ENCODE results near the gene FHOD3. TPM values are rescaled to one million over a fixed set of nuclear protein-coding genes. Genes with fewer than 3 reads are reported as not detected.

The FHOD3 gene
- 100 to 1,000 TPM in 1 of 2 donors, 10 to 100 TPM in 1; 66.0 to 114 TPM for total RNA-seq

DNA sequence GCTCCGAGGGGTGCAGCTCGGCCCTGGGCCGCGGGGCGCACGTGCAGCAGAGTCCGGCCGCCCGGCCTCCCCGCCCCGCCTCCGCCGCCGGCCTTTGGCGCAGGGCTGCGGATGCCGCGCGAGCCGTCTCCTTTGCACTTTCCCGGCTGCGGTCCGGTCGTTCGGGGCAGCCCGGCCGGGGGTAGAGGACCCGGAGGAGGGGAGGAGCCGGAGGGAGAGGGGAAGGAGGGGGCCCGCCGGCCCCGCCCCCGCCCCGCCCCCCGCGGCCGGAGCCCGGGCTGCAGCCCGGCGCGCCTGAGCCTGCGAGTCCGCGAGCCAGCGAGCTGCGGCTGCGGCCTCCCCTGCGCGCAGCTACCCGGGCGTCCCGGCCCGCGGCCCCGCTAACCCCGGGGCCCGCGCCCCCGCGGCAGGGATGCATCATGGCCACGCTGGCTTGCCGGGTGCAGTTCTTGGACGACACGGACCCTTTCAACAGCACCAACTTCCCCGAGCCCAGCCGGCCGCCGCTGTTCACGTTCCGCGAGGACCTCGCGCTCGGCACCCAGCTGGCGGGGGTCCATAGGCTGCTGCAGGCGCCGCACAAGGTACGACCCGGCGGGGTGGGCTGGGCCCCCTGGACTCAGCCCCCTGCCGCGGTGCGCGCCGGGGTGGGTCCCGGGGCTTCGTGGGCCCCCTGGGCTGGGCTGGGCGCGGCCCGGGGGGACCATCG lies at the start of gene FHOD3:
FHOD3 (plus strand) TSS at position 297 of the 709 bp plus-strand sequence; CDS start at position 420, 123 bp downstream.
- DNase-seq (ENCODE audit: low spot score) = no peak
- Histone ChIP-seq H3K9me3 (no peaks in the 10 kb centered on the region), H3K36me3 (no peaks in the 10 kb centered on the region), H3K4me3 (peak within 1 kb of the TSS; percentile 54 to 78), H3K27me3 (peaks cover 0 to 3% of the 10 kb centered on the region in 2 donors), H3K4me1 (peaks cover 0 to 38% of the 10 kb centered on the region in 2 donors), H3K27ac (peak within 1 kb of the TSS; percentile 83 to 87)
- TF ChIP-seq, protein P1, sequence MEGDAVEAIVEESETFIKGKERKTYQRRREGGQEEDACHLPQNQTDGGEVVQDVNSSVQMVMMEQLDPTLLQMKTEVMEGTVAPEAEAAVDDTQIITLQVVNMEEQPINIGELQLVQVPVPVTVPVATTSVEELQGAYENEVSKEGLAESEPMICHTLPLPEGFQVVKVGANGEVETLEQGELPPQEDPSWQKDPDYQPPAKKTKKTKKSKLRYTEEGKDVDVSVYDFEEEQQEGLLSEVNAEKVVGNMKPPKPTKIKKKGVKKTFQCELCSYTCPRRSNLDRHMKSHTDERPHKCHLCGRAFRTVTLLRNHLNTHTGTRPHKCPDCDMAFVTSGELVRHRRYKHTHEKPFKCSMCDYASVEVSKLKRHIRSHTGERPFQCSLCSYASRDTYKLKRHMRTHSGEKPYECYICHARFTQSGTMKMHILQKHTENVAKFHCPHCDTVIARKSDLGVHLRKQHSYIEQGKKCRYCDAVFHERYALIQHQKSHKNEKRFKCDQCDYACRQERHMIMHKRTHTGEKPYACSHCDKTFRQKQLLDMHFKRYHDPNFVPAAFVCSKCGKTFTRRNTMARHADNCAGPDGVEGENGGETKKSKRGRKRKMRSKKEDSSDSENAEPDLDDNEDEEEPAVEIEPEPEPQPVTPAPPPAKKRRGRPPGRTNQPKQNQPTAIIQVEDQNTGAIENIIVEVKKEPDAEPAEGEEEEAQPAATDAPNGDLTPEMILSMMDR (IDR thresholded peaks at IDR 0.05) = no peak

DNA sequence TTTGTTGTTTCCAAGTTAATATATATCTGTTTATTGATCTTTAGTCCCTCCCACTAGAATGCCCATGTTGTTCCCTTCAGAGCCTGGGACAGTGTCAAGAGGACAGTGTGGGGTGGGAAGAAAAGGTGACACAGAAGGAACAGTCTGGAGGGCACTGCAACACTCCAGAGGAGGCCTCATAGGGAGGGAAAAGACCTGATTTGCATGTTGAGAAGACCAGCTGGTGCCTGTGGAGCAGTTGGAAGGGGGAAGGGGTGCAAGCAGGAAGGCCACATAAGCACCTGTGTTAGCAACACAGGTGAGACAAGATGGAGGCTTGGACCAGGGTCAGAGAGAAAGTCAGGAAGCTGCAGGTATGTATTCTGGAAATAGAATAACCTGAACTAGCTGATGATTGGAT lies 48.1 kb upstream of the FHOD3 start:
- Histone ChIP-seq H3K27ac (no peak overlapping the region), H3K4me1 (no peaks in the 10 kb centered on the region), H3K4me3 (no peak overlapping the region), H3K36me3 (no peaks in the 10 kb centered on the region), H3K27me3 (no peaks in the 10 kb centered on the region), H3K9me3 (peaks cover 0 to 25% of the 10 kb centered on the region in 2 donors)
- no peak for DNase-seq (ENCODE audit: low spot score)
- TF ChIP-seq, protein P1 (IDR thresholded peaks at IDR 0.05) = no peak

GRCh38 chr18:36250827-36251226 lies 46.7 kb upstream of the FHOD3 start:
- Histone ChIP-seq H3K9me3 (peaks cover 0 to 14% of the 10 kb centered on the region in 2 donors), H3K4me3 (no peak overlapping the region), H3K27me3 (no peaks in the 10 kb centered on the region), H3K4me1 (no peaks in the 10 kb centered on the region), H3K36me3 (no peaks in the 10 kb centered on the region), H3K27ac (no peak overlapping the region)
- no peak for DNase-seq (ENCODE audit: low spot score)
- TF ChIP-seq, protein P1 (IDR thresholded peaks at IDR 0.05) = no peak

DNA sequence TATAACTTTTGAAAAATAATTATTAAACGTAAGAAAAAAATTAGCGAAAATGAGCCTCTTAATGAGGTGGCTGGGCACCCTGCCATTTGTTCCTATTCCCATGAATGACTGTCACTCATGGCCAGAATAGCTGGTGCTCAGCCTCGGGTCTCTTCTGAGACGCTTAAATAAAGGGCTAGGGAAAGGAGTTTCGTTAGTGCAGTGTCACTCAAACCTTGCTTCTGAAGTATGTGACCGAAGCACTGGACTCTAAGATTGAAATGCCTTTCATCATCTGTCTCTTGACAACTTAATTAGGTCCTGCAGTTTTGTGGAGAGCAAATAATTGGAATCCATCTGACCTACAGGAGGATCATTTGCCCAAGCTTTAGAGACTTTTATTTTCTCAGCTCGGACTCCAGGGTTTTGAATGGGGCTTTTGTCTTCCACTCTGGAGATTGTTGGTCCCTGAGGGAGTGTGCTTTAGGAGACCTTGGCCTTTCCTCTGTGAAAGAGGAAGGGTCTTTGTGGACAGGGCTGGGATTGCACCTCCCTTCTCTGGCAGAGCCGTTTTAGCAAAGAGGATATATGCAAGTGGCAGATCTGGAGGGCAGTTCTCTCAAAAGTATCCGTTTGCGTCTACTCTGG lies 42.3 kb upstream of the FHOD3 start:
- DNase-seq (ENCODE audit: low spot score) = no peak
- Histone ChIP-seq H3K4me3 (no peak overlapping the region), H3K27me3 (no peaks in the 10 kb centered on the region), H3K9me3 (no peaks in the 10 kb centered on the region), H3K36me3 (no peaks in the 10 kb centered on the region), H3K4me1 (no peaks in the 10 kb centered on the region), H3K27ac (no peak overlapping the region)
- TF ChIP-seq, protein P1 (IDR thresholded peaks at IDR 0.05) = no peak

DNA sequence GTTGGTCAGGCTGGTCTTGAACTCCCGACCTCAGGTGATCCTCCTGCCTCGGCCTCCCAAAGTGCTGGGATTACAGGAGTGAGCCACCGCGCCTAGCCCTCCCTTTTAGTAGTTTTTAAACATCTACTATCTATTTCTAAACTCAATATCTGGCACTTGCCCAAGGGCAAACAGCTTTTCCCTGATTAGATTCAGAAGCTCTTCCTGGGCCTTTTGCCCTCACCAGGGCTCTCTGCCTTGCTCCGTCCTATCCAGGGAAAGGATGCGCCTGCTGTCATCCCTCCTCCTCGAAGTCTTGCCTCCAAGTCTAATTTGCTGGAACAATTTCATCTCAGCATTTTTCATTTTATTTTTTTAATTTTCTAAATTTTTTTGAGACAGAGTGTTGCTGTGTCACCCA lies 41.4 kb upstream of the FHOD3 start:
- no peaks in the 10 kb centered on the region for H3K4me1 ChIP-seq
- DNase-seq (ENCODE audit: low spot score) = no peak
- no peaks in the 10 kb centered on the region for H3K27me3 ChIP-seq
- no peaks in the 10 kb centered on the region for H3K36me3 ChIP-seq
- no peak overlapping the region for H3K27ac ChIP-seq
- TF ChIP-seq, protein P1 (IDR thresholded peaks at IDR 0.05) = no peak
- no peaks in the 10 kb centered on the region for H3K9me3 ChIP-seq
- H3K4me3 ChIP-seq = no peak overlapping the region

Data from right atrium auricular region (tissue), 2 donors.